Measurements from ENCODE around the gene ZNF618. TPM values are rescaled to one million over a fixed set of nuclear protein-coding genes. Genes with fewer than 3 reads are reported as not detected.

The ZNF618 gene
- total and polyA plus RNA-seq, 2 experiments from 2014 or later: 20.0 to 26.0 TPM

GRCh38 chr9:113999256-114000062 lies 123.3 kb downstream of the ZNF618 start:
- peaks cover 15% of the 10 kb centered on the region for H3K4me1 ChIP-seq (ENCODE audit: low read depth)
- no peak for DNase-seq (ENCODE audit: low read depth in 1 of 2, low spot score in 1 of 2)
- TF ChIP-seq, protein P1, sequence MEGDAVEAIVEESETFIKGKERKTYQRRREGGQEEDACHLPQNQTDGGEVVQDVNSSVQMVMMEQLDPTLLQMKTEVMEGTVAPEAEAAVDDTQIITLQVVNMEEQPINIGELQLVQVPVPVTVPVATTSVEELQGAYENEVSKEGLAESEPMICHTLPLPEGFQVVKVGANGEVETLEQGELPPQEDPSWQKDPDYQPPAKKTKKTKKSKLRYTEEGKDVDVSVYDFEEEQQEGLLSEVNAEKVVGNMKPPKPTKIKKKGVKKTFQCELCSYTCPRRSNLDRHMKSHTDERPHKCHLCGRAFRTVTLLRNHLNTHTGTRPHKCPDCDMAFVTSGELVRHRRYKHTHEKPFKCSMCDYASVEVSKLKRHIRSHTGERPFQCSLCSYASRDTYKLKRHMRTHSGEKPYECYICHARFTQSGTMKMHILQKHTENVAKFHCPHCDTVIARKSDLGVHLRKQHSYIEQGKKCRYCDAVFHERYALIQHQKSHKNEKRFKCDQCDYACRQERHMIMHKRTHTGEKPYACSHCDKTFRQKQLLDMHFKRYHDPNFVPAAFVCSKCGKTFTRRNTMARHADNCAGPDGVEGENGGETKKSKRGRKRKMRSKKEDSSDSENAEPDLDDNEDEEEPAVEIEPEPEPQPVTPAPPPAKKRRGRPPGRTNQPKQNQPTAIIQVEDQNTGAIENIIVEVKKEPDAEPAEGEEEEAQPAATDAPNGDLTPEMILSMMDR (IDR thresholded peaks at IDR 0.05; ENCODE audit: low read depth, low read length): no peak

DNA sequence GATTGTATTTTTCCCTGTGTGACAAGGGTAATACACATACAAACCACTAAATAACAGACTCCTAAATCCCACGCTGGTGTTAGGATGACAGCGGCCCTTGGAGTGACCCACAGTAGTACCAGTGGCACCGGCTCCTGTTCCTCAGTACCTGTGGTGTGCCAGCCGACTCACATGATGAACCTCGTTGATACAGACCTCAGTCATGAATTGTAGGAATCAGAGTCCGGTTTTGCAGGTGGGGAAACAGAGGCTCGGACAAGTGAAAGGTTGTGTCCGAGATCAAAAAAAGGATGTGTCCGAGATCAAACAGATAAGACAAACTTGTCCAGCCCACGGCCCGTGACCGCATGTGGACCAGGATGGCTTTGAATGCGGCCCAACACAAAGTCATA lies 124.0 kb downstream of the ZNF618 start:
- Histone ChIP-seq H3K9me3 (ENCODE audit: low read depth) (no peaks in the 10 kb centered on the region), H3K36me3 (peaks cover 10% of the 10 kb centered on the region), H3K27me3 (no peaks in the 10 kb centered on the region), H3K4me1 (ENCODE audit: low read depth) (peaks cover 16% of the 10 kb centered on the region), H3K27ac (no peak overlapping the region), H3K4me3 (no peak overlapping the region)
- no peak for DNase-seq (ENCODE audit: low read depth in 1 of 2, low spot score in 1 of 2)
- TF ChIP-seq, protein P1 (IDR thresholded peaks at IDR 0.05; ENCODE audit: low read depth, low read length): no peak

More at GRCh38 chr9:113999256-114000062, 123.3 kb downstream of the ZNF618 start:
- no peak overlapping the region for H3K4me3 ChIP-seq
- no peak overlapping the region for H3K27ac ChIP-seq
- peaks cover 4% of the 10 kb centered on the region for H3K36me3 ChIP-seq
- no peaks in the 10 kb centered on the region for H3K27me3 ChIP-seq
- no peaks in the 10 kb centered on the region for H3K9me3 ChIP-seq (ENCODE audit: low read depth)

DNA sequence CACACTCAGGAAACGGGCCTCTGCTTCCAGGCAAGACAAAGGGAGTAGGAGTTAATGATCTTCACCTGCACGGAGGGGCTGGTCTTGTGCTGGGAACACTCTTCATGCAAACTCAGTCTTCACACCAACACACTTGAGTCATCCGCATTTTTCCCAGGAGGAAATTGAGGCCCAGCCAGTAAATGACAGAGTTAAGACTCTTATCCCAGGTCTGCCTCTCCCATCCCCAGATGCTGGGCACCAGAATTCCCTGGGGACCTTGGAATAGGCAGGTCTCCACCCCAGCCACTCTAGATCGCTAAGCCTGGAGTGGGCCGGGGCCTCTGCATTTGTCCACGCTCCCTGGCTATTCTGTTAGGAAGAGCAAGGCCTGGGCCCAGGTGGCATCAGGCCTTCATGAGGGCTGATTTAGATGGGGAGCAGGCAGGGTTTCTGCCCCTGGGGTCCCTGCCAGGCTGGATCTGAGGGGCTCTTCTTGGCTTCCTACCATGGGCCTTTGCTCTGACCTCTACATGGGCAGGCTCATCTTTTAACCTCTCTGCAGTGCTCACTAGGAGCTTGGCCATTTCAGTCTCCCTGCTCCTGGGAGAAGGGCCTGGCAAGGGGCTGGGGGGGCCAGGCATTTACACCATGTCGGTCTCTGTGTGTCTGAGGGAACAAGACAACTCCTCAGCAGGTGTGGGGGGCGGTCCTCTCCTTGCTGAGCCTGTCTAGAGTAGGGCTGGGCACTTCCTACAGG lies 124.7 kb downstream of the ZNF618 start:
- no peak for DNase-seq (ENCODE audit: low read depth in 1 of 2, low spot score in 1 of 2)

DNA sequence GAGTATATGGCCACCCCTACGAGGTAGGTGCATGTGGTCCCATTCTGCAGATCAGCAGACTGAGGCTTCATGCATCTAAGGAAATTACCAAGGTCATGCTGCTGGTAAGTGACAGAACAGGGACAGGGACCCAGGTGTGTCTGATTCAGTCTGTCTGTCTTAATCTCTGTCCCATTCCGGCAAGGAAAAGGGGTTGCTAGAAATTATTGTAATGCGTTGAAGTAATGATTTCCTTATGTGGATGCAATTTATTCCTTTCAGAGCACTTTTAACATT lies 125.2 kb downstream of the ZNF618 start:
- TF ChIP-seq, protein P1 (IDR thresholded peaks at IDR 0.05; ENCODE audit: low read depth, low read length): no peak
- no peaks in the 10 kb centered on the region for H3K9me3 ChIP-seq (ENCODE audit: low read depth)
- DNase-seq (ENCODE audit: low read depth in 1 of 2, low spot score in 1 of 2): no peak
- peaks cover 12% of the 10 kb centered on the region for H3K36me3 ChIP-seq
- H3K27me3 ChIP-seq: no peaks in the 10 kb centered on the region
- no peak overlapping the region for H3K4me3 ChIP-seq
- H3K27ac ChIP-seq: no peak overlapping the region
- peaks cover 16% of the 10 kb centered on the region for H3K4me1 ChIP-seq (ENCODE audit: low read depth)

More for the DNA sequence above, 124.7 kb downstream of the ZNF618 start:
- H3K36me3 ChIP-seq: peaks cover 12% of the 10 kb centered on the region
- no peaks in the 10 kb centered on the region for H3K27me3 ChIP-seq
- H3K27ac ChIP-seq: no peak overlapping the region
- H3K4me3 ChIP-seq: no peak overlapping the region
- TF ChIP-seq, protein P1 (IDR thresholded peaks at IDR 0.05; ENCODE audit: low read depth, low read length): no peak
- H3K9me3 ChIP-seq (ENCODE audit: low read depth): no peaks in the 10 kb centered on the region
- peaks cover 16% of the 10 kb centered on the region for H3K4me1 ChIP-seq (ENCODE audit: low read depth)

GRCh38 chr9:114001794-114002261 lies 125.7 kb downstream of the ZNF618 start:
- H3K4me1 ChIP-seq (ENCODE audit: low read depth): peaks cover 16% of the 10 kb centered on the region
- H3K36me3 ChIP-seq: peaks cover 12% of the 10 kb centered on the region
- no peak for DNase-seq (ENCODE audit: low read depth in 1 of 2, low spot score in 1 of 2)

More at GRCh38 chr9:114001794-114002261, 125.7 kb downstream of the ZNF618 start:
- H3K4me3 ChIP-seq: no peak overlapping the region
- TF ChIP-seq, protein P1 (IDR thresholded peaks at IDR 0.05; ENCODE audit: low read depth, low read length): no peak
- H3K9me3 ChIP-seq (ENCODE audit: low read depth): no peaks in the 10 kb centered on the region
- H3K27me3 ChIP-seq: no peaks in the 10 kb centered on the region
- H3K27ac ChIP-seq: no peak overlapping the region

Measured in cardiac muscle cell (in vitro differentiated cells and primary cell).